Heart left ventricle (tissue), 16 donors: ENCODE results near the gene STARD3. TPM values are rescaled to one million over a fixed set of nuclear protein-coding genes. Genes with fewer than 3 reads are reported as not detected.
A peak's percentile ranks its signal among the peaks of the same experiment; 100 is the strongest.

Experiments used
- ATAC-seq, 4 donors: fragments of 200-7000 bp; cut with Tn5 transposase; one replicate each; pipeline ENCODE4 v1.9.1; 2020 to 2022; ENCODE audit warnings: moderate library complexity in 4 of 4, mild to moderate bottlenecking in 3 of 4, moderate number of reproducible peaks in 1 of 4
- DNase-seq, 5 donors: peaks; one replicate each; pipeline ENCODE4 v3.0.0-alpha.2; 2020
- H3K27ac ChIP-seq, 12 donors: fragments of 200-600 bp; sonication (generic) in 4 of 12; one replicate each; pipeline versions ENCODE4 v1.5.0 to v1.8.0; 2016 to 2022; ENCODE audit warnings: mild to moderate bottlenecking in 2 of 12
- H3K27me3 ChIP-seq, 9 donors: fragments of 200-600 bp; sonication (generic) in 2 of 9; one replicate each; pipeline versions ENCODE4 v1.5.1 to v1.8.0; 2016 to 2022; ENCODE audit warnings: mild to moderate bottlenecking in 3 of 9
- H3K36me3 ChIP-seq, 9 donors: fragments of 200-600 bp; sonication (generic) in 2 of 9; one replicate each; pipeline versions ENCODE4 v1.5.0 to v1.8.0; 2018 to 2022; ENCODE audit warnings: mild to moderate bottlenecking in 2 of 9
- H3K4me1 ChIP-seq, 12 donors: fragments of 200-600 bp; sonication (generic) in 4 of 12; one replicate each; pipeline versions ENCODE4 v1.5.0 to v1.8.0; 2016 to 2022; ENCODE audit warnings: mild to moderate bottlenecking in 3 of 12
- H3K4me3 ChIP-seq, 12 donors: fragments of 200-600 bp; sonication (generic) in 4 of 12; one replicate each; pipeline versions ENCODE4 v1.5.0 to v1.8.0; 2017 to 2022; ENCODE audit warnings: mild to moderate bottlenecking in 9 of 12, moderate library complexity in 4 of 12
- H3K9me3 ChIP-seq, 12 donors: fragments of 200-600 bp; sonication (generic) in 4 of 12; one replicate each; pipeline versions ENCODE4 v1.5.0 to v1.8.0; 2016 to 2022; ENCODE audit warnings: mild to moderate bottlenecking in 1 of 12
- CTCF ChIP-seq, 12 donors: fragments of 200-600 bp; sonication (generic) in 4 of 12; IDR thresholded peaks; one replicate each; pipeline versions ENCODE4 v1.5.0 to v1.8.0; 2018 to 2022; ENCODE audit warnings: antibody characterized with exemption in 12 of 12, mild to moderate bottlenecking in 5 of 12
- POLR2A ChIP-seq, 2 donors: fragments of 450-650 bp; IDR thresholded peaks; one replicate each; pipeline ENCODE4 v1.6.1; 2017; ENCODE audit warnings: antibody characterized with exemption in 2 of 2, mild to moderate bottlenecking in 2 of 2, moderate library complexity in 2 of 2
- WGBS, 4 donors: extraction: QIAGEN DNeasy Blood & Tissue Kit in 2 of 4; methylation state at CpG; one replicate each; pipeline versions ENCODE4 v1.1.5 to v1.1.7; 2013 to 2018; 5-methylcytosine and 5-hydroxymethylcytosine counted together
- intact Hi-C, 10 donors: fragments of 100-400 bp; cut with DNase I; formaldehyde crosslinking; loops; one replicate each; pipeline versions ENCODE4 v1.11.1 to v1.14.2; 2022
- polyA plus RNA-seq, 2 donors: library from polyadenylated mRNA; stranded (reverse); fragments of 200-250 nt; gene quantifications; one replicate each; pipeline ENCODE4 v1.2.3, GENCODE V29; 2013
- total RNA-seq, 9 donors: library from RNA; depleted of rRNA in 2 of 9; stranded (reverse); fragments of >200 nt in 2 of 9; fragmentation: NEBNext Ultra II Directional in 3 of 9; extraction: Animal tissue kit (Norgen Biotek cat#: 25700) in 3 of 9; gene quantifications; one replicate each; pipeline versions ENCODE4 v1.1.0 to v1.2.4, GENCODE V29; 2016 to 2023
- donor health status: ischemic (EF 13 %, LVEDD 7.1; RV severe dilation, severe dysfunction).
- donor health status: healthy with polysubstance abuse.
- donor health status: DM: no; HTN: yes; CAD: no.
- donor health status: DM: no; HTN: no; CAD: no.
- donor health status: ischemic (EF 25% LVEDD 6.9; RV normal size, moderate dysfunction).
- donor health status: ischemic (EF 25% LVEDD 5.7; RV mildly dilated, moderate dysfunction).
- donor health status: healthy.
- donor health status: DM: yes; HTN: yes; CAD: no.
- donor health status: ischemic (EF 35%, LVEDD 5.7; RV mildly dilated, moderate dysfunction).
- donor health status: nonischemic (EF 11% LVEDD 7.7; RV severe dilation, severe dysfunction).
- donor health status: DM: yes; HTN: yes; CAD: no.
- donor health status: PGD.
- donor health status: ischemic (EF 29% LVEDD 5.4; RV normal size, mild dysfunction).
- donor health status: nonischemic (EF 23%, LVEDD 6.1; RV moderate dilation, normal function).

The STARD3 gene
- total and polyA plus RNA-seq, 11 donors: 14.1 to 57.2 (median 24.2) TPM

- H3K27me3 ChIP-seq: peaks cover 0 to 17% (median 0%) of the 10 kb centered on the region in 9 donors
- ATAC-seq (no peak), DNase-seq (peak in 1 of 5 donors; percentile 0)
- H3K4me3 ChIP-seq: no peak overlapping the region
- H3K9me3 ChIP-seq: no peaks in the 10 kb centered on the region
- 68 to 83% (median 77%) methylated on average over 1 to 5 of the region's 5 CpGs for WGBS, 4 donors
- H3K36me3 ChIP-seq: peaks cover 0 to under 1% (median 0%) of the 10 kb centered on the region in 9 donors
- TF ChIP-seq POLR2A (IDR thresholded peaks at IDR 0.05): no peak
- TF ChIP-seq CTCF (IDR thresholded peaks at IDR 0.05): no peak
- peak overlapping the region in 11 of 12 donors; percentile 44 to 93 (median 90) for H3K27ac ChIP-seq
- peaks cover 0 to 77% (median 40%) of the 10 kb centered on the region in 12 donors for H3K4me1 ChIP-seq
- intact Hi-C loops: loop anchor here in 5 of 10 donors (5.0 to 10.0 kb wide), 4 partner anchors 37 to 78 kb away; partner anchors contain the start of genes STARD3 (in 2 of the 5) and PPP1R1B (in 1 of the 5)
These were observed 37.2 kb downstream of the STARD3 start for GRCh38 chr17:39674179-39674578.

- 13 to 28% (median 20%) methylated on average over 9 to 11 of the region's 11 CpGs for WGBS, 4 donors
- DNase-seq (peak; percentile 61 to 83 (median 69)), ATAC-seq (peak; percentile 5 to 39 (median 18))
- TF ChIP-seq CTCF (IDR thresholded peaks at IDR 0.05): no peak
- TF ChIP-seq POLR2A (IDR thresholded peaks at IDR 0.05): no peak
- intact Hi-C loops: loop anchor here in 5 of 10 donors (5.0 to 10.0 kb wide), 4 partner anchors 38 to 77 kb away; partner anchors contain the start of genes STARD3 (in 2 of the 5) and PPP1R1B (in 1 of the 5)
- Histone ChIP-seq H3K4me3 (no peak overlapping the region), H3K36me3 (peaks cover 0 to 6% (median 0%) of the 10 kb centered on the region in 9 donors), H3K9me3 (no peaks in the 10 kb centered on the region), H3K27me3 (peaks cover 0 to 10% (median 0%) of the 10 kb centered on the region in 9 donors), H3K27ac (peak overlapping the region; percentile 67 to 93 (median 90)), H3K4me1 (peaks cover 0 to 82% (median 46%) of the 10 kb centered on the region in 12 donors)
These were observed 37.9 kb downstream of the STARD3 start for GRCh38 chr17:39674702-39675389.

- Histone ChIP-seq H3K9me3 (no peaks in the 10 kb centered on the region), H3K36me3 (peaks cover 0 to 9% (median 0%) of the 10 kb centered on the region in 9 donors), H3K4me1 (peaks cover 0 to 83% (median 52%) of the 10 kb centered on the region in 12 donors), H3K27ac (peak overlapping the region; percentile 67 to 93 (median 90)), H3K27me3 (peaks cover 0 to 6% (median 0%) of the 10 kb centered on the region in 9 donors), H3K4me3 (no peak overlapping the region)
- WGBS, 4 donors: 61 to 65% (median 62%) methylated on average over 10 of the region's 10 CpGs
- intact Hi-C loops: loop anchor here in 1 of 10 donors (10.0 kb wide), 1 partner anchor 51 kb away; the partner anchor contains the start of gene PPP1R1B
- no peak for ATAC-seq
- TF ChIP-seq POLR2A (IDR thresholded peaks at IDR 0.05): no peak
- TF ChIP-seq CTCF (IDR thresholded peaks at IDR 0.05): no peak
- peak in 1 of 5 donors; percentile 44 for DNase-seq
These were observed 38.6 kb downstream of the STARD3 start for GRCh38 chr17:39675390-39676082.
